HEK293 (cell line): Measurements from ENCODE around the gene RNF41.
"Not testable (repeated sequence)": the region's sequence is repeated elsewhere in the genome, so short reads cannot be mapped to it uniquely, and the experiment has no call there.

Experiments
- CTCF ChIA-PET: fragments of 350-600 bp; formaldehyde crosslinking; extraction: SDS; loops from one replicate; lab custom pipeline; 2021; ENCODE audit warnings: antibody characterized with exemption; lab: Yijun Ruan, JAX
- POLR2A ChIA-PET: fragments of 300-600 bp; formaldehyde crosslinking; extraction: SDS; loops from one replicate; lab custom pipeline; 2020; ENCODE audit warnings: antibody characterized with exemption, inconsistent platforms; lab: Yijun Ruan, JAX
- H3K27ac ChIP-seq: fragments of 200-500 bp; sonication (Bioruptor generic); 2 replicates; pipeline ENCODE4 v1.5.1; 2014; ENCODE audit warnings: low read depth, low read length, control low read depth, inconsistent platforms; ENCODE audit errors: extremely low read depth
- H3K36me3 ChIP-seq, 2 experiments: fragments of 200-500 bp in 1 of 2; sonication (Bioruptor generic) in 1 of 2; 1 replicate in 1 of 2; 2 replicates in 1 of 2; pipeline ENCODE4 v1.5.1; 2014 to 2017; ENCODE audit warnings: inconsistent platforms in 2 of 2, low read length in 2 of 2; ENCODE audit not compliant: control insufficient read depth in 2 of 2, insufficient read depth in 1 of 2
- H3K4me1 ChIP-seq: fragments of 200-500 bp; sonication (Bioruptor generic); 2 replicates; pipeline ENCODE4 v1.5.1; 2014; ENCODE audit warnings: mild to moderate bottlenecking, low read length, inconsistent platforms; ENCODE audit not compliant: control insufficient read depth, insufficient read depth
- H3K4me3 ChIP-seq: 2 replicates; pipeline ENCODE4 v1.5.1; 2011; ENCODE audit warnings: low read depth, mild to moderate bottlenecking, control low read depth, low read length, moderate library complexity
- H3K9me3 ChIP-seq: fragments of 200-500 bp; sonication (Bioruptor generic); 2 replicates; pipeline ENCODE4 v1.5.1; 2014; ENCODE audit warnings: low read depth, low read length, inconsistent platforms; ENCODE audit not compliant: control insufficient read depth, insufficient read depth
- FEZF1 ChIP-seq: fragments of 450-650 bp; formaldehyde crosslinking; IDR thresholded peaks from 2 replicates; pipeline ENCODE4 v1.5.1; 2016; ENCODE audit warnings: missing biosample characterization, missing genetic modification characterization
- SCRT2 ChIP-seq: fragments of 450-650 bp; formaldehyde crosslinking; IDR thresholded peaks from 2 replicates; pipeline ENCODE4 v1.5.1; 2016; ENCODE audit warnings: missing biosample characterization, missing genetic modification characterization
- ZBTB7A ChIP-seq: fragments of 450-650 bp; formaldehyde crosslinking; IDR thresholded peaks from 2 replicates; pipeline ENCODE4 v1.5.1; 2016; ENCODE audit warnings: low read depth, missing biosample characterization, missing genetic modification characterization
- ZNF132 ChIP-seq: fragments of 450-650 bp; formaldehyde crosslinking; IDR thresholded peaks from 2 replicates; pipeline ENCODE4 v1.5.1; 2017; ENCODE audit warnings: missing biosample characterization, missing genetic modification characterization, borderline replicate concordance
- ZNF175 ChIP-seq: fragments of 450-650 bp; formaldehyde crosslinking; IDR thresholded peaks from 2 replicates; pipeline ENCODE4 v1.5.1; 2016; ENCODE audit warnings: missing biosample characterization, missing genetic modification characterization
- ZNF214 ChIP-seq: fragments of 450-650 bp; formaldehyde crosslinking; IDR thresholded peaks from 2 replicates; pipeline ENCODE4 v1.5.1; 2017; ENCODE audit warnings: missing biosample characterization, mild to moderate bottlenecking, missing genetic modification characterization, borderline replicate concordance
- ZNF266 ChIP-seq: fragments of 450-650 bp; formaldehyde crosslinking; IDR thresholded peaks from 2 replicates; pipeline ENCODE4 v1.5.1; 2016; ENCODE audit warnings: missing biosample characterization, missing genetic modification characterization, low read depth
- ZNF341 ChIP-seq: fragments of 450-650 bp; formaldehyde crosslinking; IDR thresholded peaks from 2 replicates; pipeline ENCODE4; 2016; ENCODE audit warnings: low read depth, missing biosample characterization, missing genetic modification characterization
- ZNF366 ChIP-seq: fragments of 450-650 bp; formaldehyde crosslinking; conservative IDR thresholded peaks from 2 replicates; pipeline ENCODE4 v1.5.1; 2016; ENCODE audit warnings: missing biosample characterization, missing genetic modification characterization
- ZNF521 ChIP-seq: fragments of 450-650 bp; formaldehyde crosslinking; IDR thresholded peaks from 2 replicates; pipeline ENCODE4 v1.5.1; 2017; ENCODE audit warnings: missing biosample characterization, mild to moderate bottlenecking, missing genetic modification characterization
- ZNF664 ChIP-seq: fragments of 450-650 bp; formaldehyde crosslinking; IDR thresholded peaks from 2 replicates; pipeline ENCODE4 v1.5.1; 2016; ENCODE audit warnings: missing biosample characterization, missing genetic modification characterization
- ZNF677 ChIP-seq: fragments of 450-650 bp; IDR thresholded peaks from 2 replicates; pipeline ENCODE4 v1.5.0; 2018; ENCODE audit warnings: missing biosample characterization, mild to moderate bottlenecking, missing genetic modification characterization, moderate library complexity
- TF ChIP-seq, protein P1 (sequence below): fragments of 450-650 bp; formaldehyde crosslinking; IDR thresholded peaks from 2 replicates; pipeline ENCODE4 v1.5.1; 2016; ENCODE audit warnings: missing biosample characterization, missing genetic modification characterization
- TF ChIP-seq, protein P2 (sequence below): fragments of 450-650 bp; formaldehyde crosslinking; IDR thresholded peaks from 2 replicates; pipeline ENCODE4 v1.5.1; 2016; ENCODE audit warnings: missing biosample characterization, missing genetic modification characterization
- TF ChIP-seq, protein P3 (sequence below): fragments of 450-650 bp; formaldehyde crosslinking; IDR thresholded peaks from 2 replicates; pipeline ENCODE4 v1.5.1; 2016; ENCODE audit warnings: missing biosample characterization, missing genetic modification characterization
- TF ChIP-seq, protein P4 (sequence below): fragments of 450-650 bp; formaldehyde crosslinking; IDR thresholded peaks from 2 replicates; pipeline ENCODE4 v1.5.1; 2016; ENCODE audit warnings: missing biosample characterization, missing genetic modification characterization
- TF ChIP-seq, protein P5 (sequence below): fragments of 450-650 bp; formaldehyde crosslinking; IDR thresholded peaks from 2 replicates; pipeline ENCODE4 v1.5.0; 2017; ENCODE audit warnings: missing biosample characterization, missing genetic modification characterization, borderline replicate concordance

The RNF41 gene

DNA sequence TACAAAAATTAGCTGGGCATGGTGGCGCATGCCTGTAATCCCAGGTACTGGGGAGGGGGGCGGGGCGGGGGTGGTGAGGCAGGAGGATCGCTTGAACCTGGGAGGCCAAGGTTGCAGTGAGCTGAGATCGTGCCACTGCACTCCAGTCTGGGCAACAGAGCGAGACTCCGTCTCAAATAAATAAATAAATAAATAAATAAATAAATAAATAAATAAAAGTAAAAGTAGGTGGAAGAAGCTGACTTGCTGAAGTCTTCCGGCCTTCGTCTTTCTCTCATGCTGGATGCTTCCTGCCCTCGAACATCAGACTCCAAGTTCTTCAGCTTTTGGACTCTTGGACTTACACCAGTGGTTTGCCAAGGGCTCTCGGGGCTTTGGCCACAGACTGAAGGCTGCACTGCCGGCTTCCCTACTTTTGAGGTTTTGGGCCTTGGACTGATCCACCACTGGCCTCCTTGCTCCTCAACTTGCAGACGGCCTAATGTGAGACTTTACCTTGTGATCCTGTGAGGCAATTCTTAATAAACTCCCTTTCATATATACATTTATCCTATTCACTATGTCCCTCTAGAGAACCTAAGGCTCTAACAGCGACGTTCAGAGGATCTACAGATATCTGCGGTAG, 44.5 kb upstream of the RNF41 start (continued):
- TF ChIP-seq ZNF664, result peak; percentile 75; the same call in 1 of the 2 replicates
- TF ChIP-seq, all 188 proteins: peak for 38; not testable (repeated sequence) for 150

DNA sequence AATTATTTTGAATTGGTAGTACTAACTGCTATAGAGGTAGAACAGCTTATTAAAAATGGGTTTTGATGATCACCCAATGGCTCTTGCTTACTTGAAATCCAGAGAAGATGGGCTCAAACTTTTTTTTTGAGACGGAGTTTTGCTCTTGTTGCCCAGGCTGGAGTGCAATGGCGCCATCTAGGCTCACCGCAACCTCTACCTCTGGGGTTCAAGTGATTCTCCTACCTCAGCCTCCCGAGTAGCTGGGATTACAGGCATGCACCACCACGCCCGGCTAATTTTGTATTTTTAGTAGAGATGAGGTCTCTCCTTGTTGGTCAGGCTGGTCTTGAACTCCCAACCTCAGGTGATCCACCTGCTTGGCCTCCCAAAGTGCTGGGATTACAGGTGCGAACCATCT, 41.2 kb upstream of the RNF41 start:
- H3K4me1 ChIP-seq, H3K4me3 ChIP-seq, H3K9me3 ChIP-seq, H3K27ac ChIP-seq, H3K36me3 ChIP-seq: not testable (repeated sequence)
- ChIA-PET POLR2A (interaction anchor here (0.6 kb wide), 1 partner anchor 25 kb away, joined by 6 read pairs; no protein-coding TSS in a partner anchor), CTCF (interaction anchor here (0.7 to 1.3 kb wide), 7 partner anchors 12 to 143 kb away, joined by 3 read pairs; partner anchors contain the start of gene RNF41)
- TF ChIP-seq, protein P1, sequence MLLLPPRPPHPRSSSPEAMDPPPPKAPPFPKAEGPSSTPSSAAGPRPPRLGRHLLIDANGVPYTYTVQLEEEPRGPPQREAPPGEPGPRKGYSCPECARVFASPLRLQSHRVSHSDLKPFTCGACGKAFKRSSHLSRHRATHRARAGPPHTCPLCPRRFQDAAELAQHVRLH (tag by site-specific recombination), result peak; percentile 61; the same call in 1 of the 2 replicates
- TF ChIP-seq, protein P2, sequence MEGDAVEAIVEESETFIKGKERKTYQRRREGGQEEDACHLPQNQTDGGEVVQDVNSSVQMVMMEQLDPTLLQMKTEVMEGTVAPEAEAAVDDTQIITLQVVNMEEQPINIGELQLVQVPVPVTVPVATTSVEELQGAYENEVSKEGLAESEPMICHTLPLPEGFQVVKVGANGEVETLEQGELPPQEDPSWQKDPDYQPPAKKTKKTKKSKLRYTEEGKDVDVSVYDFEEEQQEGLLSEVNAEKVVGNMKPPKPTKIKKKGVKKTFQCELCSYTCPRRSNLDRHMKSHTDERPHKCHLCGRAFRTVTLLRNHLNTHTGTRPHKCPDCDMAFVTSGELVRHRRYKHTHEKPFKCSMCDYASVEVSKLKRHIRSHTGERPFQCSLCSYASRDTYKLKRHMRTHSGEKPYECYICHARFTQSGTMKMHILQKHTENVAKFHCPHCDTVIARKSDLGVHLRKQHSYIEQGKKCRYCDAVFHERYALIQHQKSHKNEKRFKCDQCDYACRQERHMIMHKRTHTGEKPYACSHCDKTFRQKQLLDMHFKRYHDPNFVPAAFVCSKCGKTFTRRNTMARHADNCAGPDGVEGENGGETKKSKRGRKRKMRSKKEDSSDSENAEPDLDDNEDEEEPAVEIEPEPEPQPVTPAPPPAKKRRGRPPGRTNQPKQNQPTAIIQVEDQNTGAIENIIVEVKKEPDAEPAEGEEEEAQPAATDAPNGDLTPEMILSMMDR, result 0 out of 2 replicates have a peak, but pooled peaks have one; percentile 38

DNA sequence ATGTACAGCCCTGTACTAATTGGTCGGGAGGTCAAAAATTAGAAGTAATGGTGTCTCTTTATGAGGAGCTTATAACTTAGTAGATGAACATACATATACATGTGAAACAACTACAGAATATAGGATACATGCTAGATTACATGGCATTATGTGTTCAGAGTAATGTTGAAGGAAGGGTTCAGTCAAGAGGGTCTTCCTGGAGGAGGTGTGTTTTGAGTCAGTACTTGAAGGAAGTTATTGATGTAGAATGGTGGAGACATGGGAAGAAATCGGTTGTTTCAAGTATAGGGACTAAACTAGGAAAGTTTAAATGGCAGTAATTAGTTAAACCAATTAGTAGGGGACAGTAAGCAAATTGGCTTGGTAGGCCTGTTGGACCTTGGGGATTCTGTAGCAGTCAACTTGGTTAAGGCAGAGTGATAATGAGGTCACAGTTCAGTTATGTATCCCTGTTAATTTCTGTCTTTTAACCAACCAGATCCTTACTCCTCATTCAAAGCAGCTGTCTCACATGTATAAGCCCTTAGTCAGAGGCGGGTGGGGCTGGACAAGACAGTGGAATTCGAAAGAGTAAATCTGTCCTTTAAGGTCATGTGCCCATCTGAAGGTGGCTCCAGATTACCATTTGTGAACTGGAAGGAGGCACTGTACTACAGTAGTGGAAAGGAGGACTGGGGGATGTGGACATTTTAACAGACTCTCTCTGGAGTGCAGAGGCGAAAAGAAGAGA, 39.9 kb upstream of the RNF41 start:
- no peak overlapping the region for H3K4me3 ChIP-seq
- peaks cover 8% of the 10 kb centered on the region for H3K4me1 ChIP-seq
- peaks cover 0 to 5% of the 10 kb centered on the region in 2 experiments; a peak in 1 of 3 replicates for H3K36me3 ChIP-seq
- H3K27ac ChIP-seq, result no peak overlapping the region
- ChIA-PET POLR2A (no interaction called here), CTCF (no interaction called here)
- no peaks in the 10 kb centered on the region for H3K9me3 ChIP-seq
- TF ChIP-seq ZNF341 (tag by site-specific recombination) (no peak), ZNF366 (tag by site-specific recombination) (0 out of 2 replicates have a peak, but pooled peaks have one; percentile 14)

DNA sequence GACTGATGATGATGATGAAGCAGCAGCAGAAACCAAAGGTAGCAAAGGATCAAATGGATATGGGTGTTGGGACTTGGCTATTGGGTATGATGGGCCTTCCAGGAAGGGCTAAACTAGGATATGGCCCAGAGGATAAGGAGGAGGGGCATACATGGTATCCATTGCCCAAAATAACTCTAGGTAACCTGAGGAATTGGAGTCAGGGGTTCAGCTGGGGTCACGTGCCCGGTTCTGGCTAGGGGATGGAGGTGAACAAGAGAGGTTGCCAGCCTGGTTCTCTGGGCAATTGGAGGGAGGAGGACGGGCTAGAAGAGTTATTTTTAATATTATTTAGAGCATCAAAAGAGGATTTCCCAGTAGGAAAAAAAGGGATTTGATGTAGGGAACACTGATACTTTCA, 39.2 kb upstream of the RNF41 start:
- POLR2A ChIA-PET, result no interaction called here
- CTCF ChIA-PET, result interaction anchor here (1.7 kb wide), 1 partner anchor 38 kb away, joined by 8 read pairs; no protein-coding TSS in a partner anchor
- Histone ChIP-seq H3K36me3 (peaks cover 5 to 13% of the 10 kb centered on the region in 2 experiments; a peak in 2 of 3 replicates), H3K27ac (no peak overlapping the region), H3K9me3 (no peaks in the 10 kb centered on the region), H3K4me1 (peaks cover 13% of the 10 kb centered on the region), H3K4me3 (no peak overlapping the region)
- TF ChIP-seq, protein P3, sequence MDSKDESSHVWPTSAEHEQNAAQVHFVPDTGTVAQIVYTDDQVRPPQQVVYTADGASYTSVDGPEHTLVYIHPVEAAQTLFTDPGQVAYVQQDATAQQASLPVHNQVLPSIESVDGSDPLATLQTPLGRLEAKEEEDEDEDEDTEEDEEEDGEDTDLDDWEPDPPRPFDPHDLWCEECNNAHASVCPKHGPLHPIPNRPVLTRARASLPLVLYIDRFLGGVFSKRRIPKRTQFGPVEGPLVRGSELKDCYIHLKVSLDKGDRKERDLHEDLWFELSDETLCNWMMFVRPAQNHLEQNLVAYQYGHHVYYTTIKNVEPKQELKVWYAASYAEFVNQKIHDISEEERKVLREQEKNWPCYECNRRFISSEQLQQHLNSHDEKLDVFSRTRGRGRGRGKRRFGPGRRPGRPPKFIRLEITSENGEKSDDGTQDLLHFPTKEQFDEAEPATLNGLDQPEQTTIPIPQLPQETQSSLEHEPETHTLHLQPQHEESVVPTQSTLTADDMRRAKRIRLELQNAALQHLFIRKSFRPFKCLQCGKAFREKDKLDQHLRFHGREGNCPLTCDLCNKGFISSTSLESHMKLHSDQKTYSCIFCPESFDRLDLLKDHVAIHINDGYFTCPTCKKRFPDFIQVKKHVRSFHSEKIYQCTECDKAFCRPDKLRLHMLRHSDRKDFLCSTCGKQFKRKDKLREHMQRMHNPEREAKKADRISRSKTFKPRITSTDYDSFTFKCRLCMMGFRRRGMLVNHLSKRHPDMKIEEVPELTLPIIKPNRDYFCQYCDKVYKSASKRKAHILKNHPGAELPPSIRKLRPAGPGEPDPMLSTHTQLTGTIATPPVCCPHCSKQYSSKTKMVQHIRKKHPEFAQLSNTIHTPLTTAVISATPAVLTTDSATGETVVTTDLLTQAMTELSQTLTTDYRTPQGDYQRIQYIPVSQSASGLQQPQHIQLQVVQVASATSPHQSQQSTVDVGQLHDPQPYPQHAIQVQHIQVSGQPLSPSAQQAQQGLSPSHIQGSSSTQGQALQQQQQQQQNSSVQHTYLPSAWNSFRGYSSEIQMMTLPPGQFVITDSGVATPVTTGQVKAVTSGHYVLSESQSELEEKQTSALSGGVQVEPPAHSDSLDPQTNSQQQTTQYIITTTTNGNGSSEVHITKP (tag by site-specific recombination), result no peak
- TF ChIP-seq ZNF132, result no peak
- TF ChIP-seq ZNF677, result no peak
- no peak for TF ChIP-seq FEZF1 (tag by site-specific recombination)
- TF ChIP-seq ZBTB7A (tag by site-specific recombination), result no peak
- TF ChIP-seq ZNF214 (tag by site-specific recombination), result no peak
- no peak for TF ChIP-seq ZNF175 (tag by site-specific recombination)
- TF ChIP-seq, protein P4, sequence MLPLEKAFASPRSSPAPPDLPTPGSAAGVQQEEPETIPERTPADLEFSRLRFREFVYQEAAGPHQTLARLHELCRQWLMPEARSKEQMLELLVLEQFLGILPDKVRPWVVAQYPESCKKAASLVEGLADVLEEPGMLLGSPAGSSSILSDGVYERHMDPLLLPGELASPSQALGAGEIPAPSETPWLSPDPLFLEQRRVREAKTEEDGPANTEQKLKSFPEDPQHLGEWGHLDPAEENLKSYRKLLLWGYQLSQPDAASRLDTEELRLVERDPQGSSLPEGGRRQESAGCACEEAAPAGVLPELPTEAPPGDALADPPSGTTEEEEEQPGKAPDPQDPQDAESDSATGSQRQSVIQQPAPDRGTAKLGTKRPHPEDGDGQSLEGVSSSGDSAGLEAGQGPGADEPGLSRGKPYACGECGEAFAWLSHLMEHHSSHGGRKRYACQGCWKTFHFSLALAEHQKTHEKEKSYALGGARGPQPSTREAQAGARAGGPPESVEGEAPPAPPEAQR, result no peak
- TF ChIP-seq ZNF266 (tag by site-specific recombination), result no peak
- no peak for TF ChIP-seq SCRT2 (tag by site-specific recombination)
- TF ChIP-seq, protein P5, sequence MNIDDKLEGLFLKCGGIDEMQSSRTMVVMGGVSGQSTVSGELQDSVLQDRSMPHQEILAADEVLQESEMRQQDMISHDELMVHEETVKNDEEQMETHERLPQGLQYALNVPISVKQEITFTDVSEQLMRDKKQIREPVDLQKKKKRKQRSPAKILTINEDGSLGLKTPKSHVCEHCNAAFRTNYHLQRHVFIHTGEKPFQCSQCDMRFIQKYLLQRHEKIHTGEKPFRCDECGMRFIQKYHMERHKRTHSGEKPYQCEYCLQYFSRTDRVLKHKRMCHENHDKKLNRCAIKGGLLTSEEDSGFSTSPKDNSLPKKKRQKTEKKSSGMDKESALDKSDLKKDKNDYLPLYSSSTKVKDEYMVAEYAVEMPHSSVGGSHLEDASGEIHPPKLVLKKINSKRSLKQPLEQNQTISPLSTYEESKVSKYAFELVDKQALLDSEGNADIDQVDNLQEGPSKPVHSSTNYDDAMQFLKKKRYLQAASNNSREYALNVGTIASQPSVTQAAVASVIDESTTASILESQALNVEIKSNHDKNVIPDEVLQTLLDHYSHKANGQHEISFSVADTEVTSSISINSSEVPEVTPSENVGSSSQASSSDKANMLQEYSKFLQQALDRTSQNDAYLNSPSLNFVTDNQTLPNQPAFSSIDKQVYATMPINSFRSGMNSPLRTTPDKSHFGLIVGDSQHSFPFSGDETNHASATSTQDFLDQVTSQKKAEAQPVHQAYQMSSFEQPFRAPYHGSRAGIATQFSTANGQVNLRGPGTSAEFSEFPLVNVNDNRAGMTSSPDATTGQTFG (tag by site-specific recombination), result no peak
- TF ChIP-seq ZNF521 (tag by site-specific recombination), result no peak
